GM12892 (cell line): ENCODE measurements around the gene FUZ.

Experiments
- POLR2A ChIP-seq: IDR thresholded peaks from 2 replicates; pipeline ENCODE4 v1.6.1; 2011; ENCODE audit warnings: low read depth, low read length, control low read depth
- POLR2AphosphoS5 ChIP-seq: IDR thresholded peaks from 2 replicates; pipeline ENCODE4 v1.6.1; 2011; ENCODE audit warnings: low read depth, low read length, control low read depth
- TAF1 ChIP-seq: IDR thresholded peaks from 2 replicates; pipeline ENCODE4 v1.6.1; 2011; ENCODE audit warnings: low read depth, mild to moderate bottlenecking, control low read depth, low read length, borderline replicate concordance

- TF ChIP-seq POLR2A (no peak), POLR2AphosphoS5 (no peak), TAF1 (no peak)
Observed at GRCh38 chr19:49800771-49801170, 12.3 kb downstream of the FUZ start.
